ENCODE data around the gene ZNF124. TPM values are rescaled to one million over a fixed set of nuclear protein-coding genes. Genes with fewer than 3 reads are reported as not detected.

ZNF124 gene
- total and polyA plus RNA-seq, 3 experiments from 2014 or later: 5.6 to 23.5 (median 21.0) TPM

GRCh38 chr1:247118946-247119446 lies 52.8 kb downstream of the ZNF124 start:
- POLR2A ChIA-PET: no interaction called here

GRCh38 chr1:247115545-247115944 lies 56.3 kb downstream of the ZNF124 start:
- DNase-seq: no peak
- Mint-ChIP-seq H3K27ac (no peak overlapping the region), H3K9me3 (no peaks in the 10 kb centered on the region), H3K4me3 (no peak overlapping the region), H3K4me1 (peaks cover 5 to 9% (median 6%) of the 10 kb centered on the region in 3 donors), H3K27me3 (peaks cover 10 to 18% of the 10 kb centered on the region in 2 donors), H3K36me3 (no peaks in the 10 kb centered on the region)
- Histone ChIP-seq H3K4me3 (ENCODE audit: low read length) (no peak overlapping the region), H3K9me3 (ENCODE audit: low read length) (no peaks in the 10 kb centered on the region), H3K27me3 (ENCODE audit: insufficient read depth, low read length, poor library complexity, severe bottlenecking) (peaks cover 4% of the 10 kb centered on the region), H3K4me1 (ENCODE audit: insufficient read depth, low read length) (peaks cover 4% of the 10 kb centered on the region), H3K27ac (ENCODE audit: low read depth, low read length) (no peak overlapping the region), H3K36me3 (ENCODE audit: insufficient read depth, low read length) (no peaks in the 10 kb centered on the region)
- ChIA-PET CTCF (no interaction called here), POLR2A (interaction anchor here (0.5 kb wide), 1 partner anchor 345 kb away, joined by 4 read pairs; no protein-coding TSS in a partner anchor)

More at GRCh38 chr1:247118946-247119446, 52.8 kb downstream of the ZNF124 start:
- Histone ChIP-seq H3K9me3 (ENCODE audit: low read length) (no peaks in the 10 kb centered on the region), H3K36me3 (ENCODE audit: insufficient read depth, low read length) (no peaks in the 10 kb centered on the region), H3K4me3 (ENCODE audit: low read length) (no peak overlapping the region), H3K27ac (ENCODE audit: low read depth, low read length) (no peak overlapping the region), H3K4me1 (ENCODE audit: insufficient read depth, low read length) (no peaks in the 10 kb centered on the region), H3K27me3 (ENCODE audit: insufficient read depth, low read length, poor library complexity, severe bottlenecking) (no peaks in the 10 kb centered on the region)
- peaks cover 0 to 2% (median 0%) of the 10 kb centered on the region in 5 donors for H3K9me3 Mint-ChIP-seq
- CTCF ChIA-PET: interaction anchor here (1.0 kb wide), 1 partner anchor 11 kb away, joined by 4 read pairs; no protein-coding TSS in a partner anchor
- no peaks in the 10 kb centered on the region for H3K27me3 Mint-ChIP-seq
- no peak overlapping the region for H3K4me3 Mint-ChIP-seq
- no peaks in the 10 kb centered on the region for H3K36me3 Mint-ChIP-seq
- no peak overlapping the region for H3K27ac Mint-ChIP-seq
- DNase-seq: peak in 1 of 5 donors; percentile 25
- H3K4me1 Mint-ChIP-seq: no peaks in the 10 kb centered on the region

- no peak overlapping the region for H3K4me3 Mint-ChIP-seq
Measured at GRCh38 chr1:247115141-247115510, 56.7 kb downstream of the ZNF124 start.

GRCh38 chr1:247114351-247115140 lies 57.3 kb downstream of the ZNF124 start:
- CTCF ChIA-PET: no interaction called here
- POLR2A ChIA-PET: interaction anchor here (0.5 kb wide), 1 partner anchor 346 kb away, joined by 4 read pairs; no protein-coding TSS in a partner anchor
- Mint-ChIP-seq H3K4me1 (peaks cover 8 to 13% (median 11%) of the 10 kb centered on the region in 3 donors), H3K27me3 (peaks cover 17 to 24% of the 10 kb centered on the region in 2 donors), H3K27ac (peak overlapping the region in 1 of 8 donors; percentile 23), H3K36me3 (no peaks in the 10 kb centered on the region), H3K9me3 (peaks cover 0 to 4% (median 0%) of the 10 kb centered on the region in 5 donors), H3K4me3 (peak overlapping the region in 1 of 7 donors; percentile 61)
- H3K4me3 ChIP-seq (ENCODE audit: low read length): no peak overlapping the region
- H3K9me3 ChIP-seq (ENCODE audit: low read length): no peaks in the 10 kb centered on the region
- no peak for DNase-seq
- peaks cover 5% of the 10 kb centered on the region for H3K27me3 ChIP-seq (ENCODE audit: insufficient read depth, low read length, poor library complexity, severe bottlenecking)
- no peaks in the 10 kb centered on the region for H3K36me3 ChIP-seq (ENCODE audit: insufficient read depth, low read length)
- no peak overlapping the region for H3K27ac ChIP-seq (ENCODE audit: low read depth, low read length)
- peaks cover 6% of the 10 kb centered on the region for H3K4me1 ChIP-seq (ENCODE audit: insufficient read depth, low read length)

More at GRCh38 chr1:247115141-247115510, 56.7 kb downstream of the ZNF124 start:
- Histone ChIP-seq H3K27me3 (ENCODE audit: insufficient read depth, low read length, poor library complexity, severe bottlenecking) (peaks cover 5% of the 10 kb centered on the region), H3K36me3 (ENCODE audit: insufficient read depth, low read length) (no peaks in the 10 kb centered on the region), H3K9me3 (ENCODE audit: low read length) (no peaks in the 10 kb centered on the region), H3K4me3 (ENCODE audit: low read length) (no peak overlapping the region), H3K4me1 (ENCODE audit: insufficient read depth, low read length) (peaks cover 6% of the 10 kb centered on the region), H3K27ac (ENCODE audit: low read depth, low read length) (no peak overlapping the region)
- no peak for DNase-seq
- Mint-ChIP-seq H3K27ac (no peak overlapping the region), H3K27me3 (peaks cover 12 to 18% of the 10 kb centered on the region in 2 donors), H3K36me3 (no peaks in the 10 kb centered on the region), H3K4me1 (peaks cover 6 to 10% (median 6%) of the 10 kb centered on the region in 3 donors), H3K9me3 (no peaks in the 10 kb centered on the region)
- ChIA-PET POLR2A (interaction anchor here (0.5 kb wide), 1 partner anchor 346 kb away, joined by 4 read pairs; no protein-coding TSS in a partner anchor), CTCF (no interaction called here)

GRCh38 chr1:247113733-247114271 lies 58.0 kb downstream of the ZNF124 start:
- CTCF ChIA-PET: no interaction called here
- H3K27ac Mint-ChIP-seq: no peak overlapping the region
- no peaks in the 10 kb centered on the region for H3K36me3 Mint-ChIP-seq
- peaks cover 0 to 7% (median 0%) of the 10 kb centered on the region in 5 donors for H3K9me3 Mint-ChIP-seq
- H3K27me3 Mint-ChIP-seq: peaks cover 24 to 31% of the 10 kb centered on the region in 2 donors
- Histone ChIP-seq H3K9me3 (ENCODE audit: low read length) (no peaks in the 10 kb centered on the region), H3K27me3 (ENCODE audit: insufficient read depth, low read length, poor library complexity, severe bottlenecking) (peaks cover 5% of the 10 kb centered on the region), H3K4me3 (ENCODE audit: low read length) (no peak overlapping the region), H3K27ac (ENCODE audit: low read depth, low read length) (no peak overlapping the region), H3K36me3 (ENCODE audit: insufficient read depth, low read length) (no peaks in the 10 kb centered on the region), H3K4me1 (ENCODE audit: insufficient read depth, low read length) (peaks cover 6% of the 10 kb centered on the region)
- POLR2A ChIA-PET: no interaction called here
- peaks cover 9 to 13% (median 12%) of the 10 kb centered on the region in 3 donors for H3K4me1 Mint-ChIP-seq
- H3K4me3 Mint-ChIP-seq: peak overlapping the region in 5 of 7 donors; percentile 14 to 65 (median 37)
- no peak for DNase-seq

- CTCF ChIA-PET: no interaction called here
- H3K4me3 Mint-ChIP-seq: peak overlapping the region in 6 of 7 donors; percentile 8 to 69 (median 40)
- H3K9me3 Mint-ChIP-seq: peaks cover 0 to 7% (median 0%) of the 10 kb centered on the region in 5 donors
Measured at GRCh38 chr1:247113094-247113497, 58.7 kb downstream of the ZNF124 start.

DNA sequence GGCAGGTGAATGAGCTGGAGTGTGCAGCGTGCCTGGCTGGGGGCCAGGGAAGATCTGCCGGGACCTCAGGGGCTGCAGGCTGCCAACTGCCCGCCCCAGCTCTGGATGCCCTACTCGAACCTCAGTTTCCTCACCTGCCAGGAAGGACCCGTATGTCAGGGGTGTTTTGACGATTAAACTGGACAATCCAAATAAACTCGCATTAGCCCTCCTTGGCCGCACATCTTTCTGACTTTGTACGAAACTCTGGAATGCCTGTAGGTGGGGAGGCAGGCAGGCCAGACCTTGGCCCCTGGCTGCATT lies 59.4 kb downstream of the ZNF124 start:
- CTCF ChIA-PET: no interaction called here

More at GRCh38 chr1:247113094-247113497, 58.7 kb downstream of the ZNF124 start:
- Mint-ChIP-seq H3K36me3 (no peaks in the 10 kb centered on the region), H3K27me3 (peaks cover 30 to 38% of the 10 kb centered on the region in 2 donors), H3K4me1 (peaks cover 9 to 13% (median 12%) of the 10 kb centered on the region in 3 donors), H3K27ac (no peak overlapping the region)
- POLR2A ChIA-PET: no interaction called here
- no peak for DNase-seq
- H3K9me3 ChIP-seq (ENCODE audit: low read length): no peaks in the 10 kb centered on the region
- H3K27me3 ChIP-seq (ENCODE audit: insufficient read depth, low read length, poor library complexity, severe bottlenecking): peaks cover 5% of the 10 kb centered on the region
- H3K4me1 ChIP-seq (ENCODE audit: insufficient read depth, low read length): peaks cover 6% of the 10 kb centered on the region
- no peak overlapping the region for H3K27ac ChIP-seq (ENCODE audit: low read depth, low read length)
- H3K4me3 ChIP-seq (ENCODE audit: low read length): no peak overlapping the region
- no peaks in the 10 kb centered on the region for H3K36me3 ChIP-seq (ENCODE audit: insufficient read depth, low read length)

More for the DNA sequence above, 59.4 kb downstream of the ZNF124 start:
- DNase-seq: no peak
- POLR2A ChIA-PET: no interaction called here
- H3K4me1 Mint-ChIP-seq: peaks cover 9 to 13% (median 12%) of the 10 kb centered on the region in 3 donors
- Histone ChIP-seq H3K4me1 (ENCODE audit: insufficient read depth, low read length) (peaks cover 6% of the 10 kb centered on the region), H3K36me3 (ENCODE audit: insufficient read depth, low read length) (no peaks in the 10 kb centered on the region), H3K4me3 (ENCODE audit: low read length) (no peak overlapping the region), H3K27ac (ENCODE audit: low read depth, low read length) (no peak overlapping the region), H3K27me3 (ENCODE audit: insufficient read depth, low read length, poor library complexity, severe bottlenecking) (peaks cover 5% of the 10 kb centered on the region), H3K9me3 (ENCODE audit: low read length) (no peaks in the 10 kb centered on the region)
- no peak overlapping the region for H3K27ac Mint-ChIP-seq
- H3K36me3 Mint-ChIP-seq: peaks cover 0 to 1% (median 0%) of the 10 kb centered on the region in 3 donors
- peaks cover 37 to 45% of the 10 kb centered on the region in 2 donors for H3K27me3 Mint-ChIP-seq
- H3K4me3 Mint-ChIP-seq: peak overlapping the region; percentile 43 to 86 (median 63)
- H3K9me3 Mint-ChIP-seq: peaks cover 0 to 8% (median 0%) of the 10 kb centered on the region in 5 donors
